Activated CD4-positive, alpha-beta T cell treated with anti-CD3 and anti-CD28 coated beads, Interleukin-2, Interleukin-4, amounts not matched to agents 100 ng/mL and 50 ng/mL, durations not matched to agents 16 hours and 8 hours (primary cell): ENCODE measurements around the gene PAPSS1.

Experiments used
- DNase-seq: peaks from one replicate; pipeline ENCODE4 v3.0.0-alpha.2; 2020; ENCODE audit warnings: low spot score

PAPSS1 gene

GRCh38 chr4:107629318-107629717 is 90.7 kb downstream of the PAPSS1 start:
- no peak for DNase-seq

- no peak for DNase-seq
These were observed 94.6 kb downstream of the PAPSS1 start for GRCh38 chr4:107625391-107625902.

GRCh38 chr4:107624024-107624423 is 96.0 kb downstream of the PAPSS1 start:
- no peak for DNase-seq

- no peak for DNase-seq
These were observed 98.0 kb downstream of the PAPSS1 start for GRCh38 chr4:107622006-107622405.

GRCh38 chr4:107619731-107620130 is 100.3 kb downstream of the PAPSS1 start:
- no peak for DNase-seq

GRCh38 chr4:107619066-107619465 is 101.0 kb downstream of the PAPSS1 start:
- no peak for DNase-seq

- DNase-seq, result no peak
These were observed 101.4 kb downstream of the PAPSS1 start for GRCh38 chr4:107618656-107619055.

- no peak for DNase-seq
These were observed 103.1 kb downstream of the PAPSS1 start for GRCh38 chr4:107616838-107617389.

- DNase-seq, result no peak
These were observed 104.2 kb downstream of the PAPSS1 start for GRCh38 chr4:107615809-107616208.

- DNase-seq, result no peak
These were observed 116.6 kb downstream of the PAPSS1 start for GRCh38 chr4:107603430-107603829.

GRCh38 chr4:107600983-107601382 is 119.1 kb downstream of the PAPSS1 start:
- DNase-seq, result no peak

- no peak for DNase-seq
These were observed 119.6 kb downstream of the PAPSS1 start for GRCh38 chr4:107600436-107600835.

- DNase-seq, result no peak
These were observed 120.2 kb downstream of the PAPSS1 start for GRCh38 chr4:107599841-107600240.

GRCh38 chr4:107593230-107593629 is 126.8 kb downstream of the PAPSS1 start:
- no peak for DNase-seq

- DNase-seq, result no peak
These were observed 127.5 kb downstream of the PAPSS1 start for GRCh38 chr4:107592519-107592918.

- DNase-seq, result no peak
These were observed 130.8 kb downstream of the PAPSS1 start for GRCh38 chr4:107589269-107589668.

- DNase-seq, result no peak
These were observed 133.7 kb downstream of the PAPSS1 start for GRCh38 chr4:107586371-107586770.

- DNase-seq, result no peak
These were observed 140.9 kb downstream of the PAPSS1 start for GRCh38 chr4:107579099-107579498.

- no peak for DNase-seq
These were observed 141.7 kb downstream of the PAPSS1 start for GRCh38 chr4:107578321-107578720.

GRCh38 chr4:107577743-107578142 is 142.3 kb downstream of the PAPSS1 start:
- DNase-seq, result no peak

- no peak for DNase-seq
These were observed 144.8 kb downstream of the PAPSS1 start for GRCh38 chr4:107575243-107575642.

GRCh38 chr4:107572281-107572680 is 147.8 kb downstream of the PAPSS1 start:
- DNase-seq, result no peak

- no peak for DNase-seq
These were observed 149.1 kb downstream of the PAPSS1 start for GRCh38 chr4:107570952-107571351.

GRCh38 chr4:107564326-107564725 is 155.7 kb downstream of the PAPSS1 start:
- DNase-seq, result no peak
